ENCODE data around the gene SSUH2. TPM values are rescaled to one million over a fixed set of nuclear protein-coding genes. Genes with fewer than 3 reads are reported as not detected.
A peak's percentile ranks its signal among the peaks of the same experiment; 100 is the strongest.

Gene SSUH2
- total and polyA plus RNA-seq, 4 donors, result 0.07 to 3.4 (median 0.34) TPM

DNA sequence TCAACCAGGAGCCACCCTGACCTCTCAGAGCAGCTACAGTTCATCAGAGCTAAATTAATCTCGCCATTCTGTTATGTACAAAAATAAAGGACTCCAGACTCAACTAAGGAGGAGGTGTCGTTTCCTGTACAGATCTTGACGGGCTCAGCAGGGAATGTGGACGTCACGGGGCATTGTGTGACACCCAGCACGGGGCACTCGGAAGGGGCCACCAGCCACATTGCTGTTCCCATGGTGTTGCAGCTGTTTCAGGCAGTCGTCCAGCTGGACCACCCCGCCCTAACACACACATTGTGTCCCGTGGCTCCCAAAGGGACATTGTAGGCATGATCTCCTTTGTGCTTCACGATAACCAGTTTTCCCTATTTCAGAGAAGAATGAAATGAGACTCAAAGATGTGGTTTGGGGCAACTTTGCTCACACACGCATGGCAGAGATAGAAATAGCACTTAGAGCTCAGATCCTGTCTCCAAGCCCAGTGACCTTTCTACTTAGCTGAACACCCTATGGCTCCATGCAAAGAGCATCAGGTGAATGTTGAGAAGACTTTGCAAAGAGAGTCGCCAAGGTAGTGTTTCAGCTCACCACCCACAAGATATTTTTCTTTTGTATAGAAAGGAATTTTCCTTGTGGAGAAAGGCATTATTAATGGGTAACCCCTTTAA is 5.5 kb downstream of the SSUH2 start:
- peaks cover 0 to 3% (median 0%) of the 10 kb centered on the region in 5 donors for H3K4me1 ChIP-seq (ENCODE audit: control insufficient read depth in 5 of 5, insufficient read depth in 5 of 5, low read length in 5 of 5)
- peaks cover 0 to 8% (median 0%) of the 10 kb centered on the region in 4 donors for H3K9me3 ChIP-seq (ENCODE audit: control insufficient read depth in 4 of 4, insufficient read depth in 3 of 4, low read length in 3 of 4)
- H3K27ac ChIP-seq (ENCODE audit: low read depth in 1 of 2, low read length in 1 of 2), result no peak overlapping the region
- ATAC-seq (ENCODE audit: insufficient read depth, low FRiP score) (no peak), DNase-seq (peak; percentile 63 to 71 (median 70))
- no peaks in the 10 kb centered on the region for H3K27me3 ChIP-seq (ENCODE audit: control insufficient read depth in 3 of 3, insufficient read depth in 3 of 3, low read length in 2 of 3)
- 66 to 76% methylated on average over 13 of the region's 13 CpGs for WGBS, 2 donors
- TF ChIP-seq, protein P1, sequence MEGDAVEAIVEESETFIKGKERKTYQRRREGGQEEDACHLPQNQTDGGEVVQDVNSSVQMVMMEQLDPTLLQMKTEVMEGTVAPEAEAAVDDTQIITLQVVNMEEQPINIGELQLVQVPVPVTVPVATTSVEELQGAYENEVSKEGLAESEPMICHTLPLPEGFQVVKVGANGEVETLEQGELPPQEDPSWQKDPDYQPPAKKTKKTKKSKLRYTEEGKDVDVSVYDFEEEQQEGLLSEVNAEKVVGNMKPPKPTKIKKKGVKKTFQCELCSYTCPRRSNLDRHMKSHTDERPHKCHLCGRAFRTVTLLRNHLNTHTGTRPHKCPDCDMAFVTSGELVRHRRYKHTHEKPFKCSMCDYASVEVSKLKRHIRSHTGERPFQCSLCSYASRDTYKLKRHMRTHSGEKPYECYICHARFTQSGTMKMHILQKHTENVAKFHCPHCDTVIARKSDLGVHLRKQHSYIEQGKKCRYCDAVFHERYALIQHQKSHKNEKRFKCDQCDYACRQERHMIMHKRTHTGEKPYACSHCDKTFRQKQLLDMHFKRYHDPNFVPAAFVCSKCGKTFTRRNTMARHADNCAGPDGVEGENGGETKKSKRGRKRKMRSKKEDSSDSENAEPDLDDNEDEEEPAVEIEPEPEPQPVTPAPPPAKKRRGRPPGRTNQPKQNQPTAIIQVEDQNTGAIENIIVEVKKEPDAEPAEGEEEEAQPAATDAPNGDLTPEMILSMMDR (IDR thresholded peaks at IDR 0.05; ENCODE audit: control extremely low read depth, extremely low read depth), result no peak
- no peak overlapping the region for H3K9ac ChIP-seq (ENCODE audit: insufficient read depth in 1 of 2, low read length in 2 of 2)
- no peaks in the 10 kb centered on the region for H3K36me3 ChIP-seq (ENCODE audit: control insufficient read depth in 4 of 4, insufficient read depth in 4 of 4, low read length in 4 of 4)
- H3K4me3 ChIP-seq, result no peak overlapping the region

DNA sequence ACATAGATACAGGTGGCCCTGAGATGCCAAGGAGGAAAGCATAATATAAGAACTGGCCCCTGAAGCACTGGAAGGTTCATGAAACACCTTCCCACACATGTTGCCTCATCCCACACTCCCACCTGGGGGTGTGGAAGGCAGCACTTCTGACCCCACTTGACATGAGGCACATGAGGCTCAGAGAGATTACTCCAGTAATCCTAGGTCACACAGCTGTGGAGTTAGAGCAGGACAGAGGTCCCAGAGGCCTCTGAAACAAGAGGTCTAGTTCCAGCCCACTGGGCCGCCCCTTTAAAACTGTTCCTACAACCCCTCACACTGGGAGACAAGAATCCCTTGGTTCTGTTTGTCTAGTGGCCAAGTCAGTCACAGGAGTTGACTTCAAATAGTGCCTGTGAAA is 7.2 kb downstream of the SSUH2 start:
- ATAC-seq (ENCODE audit: insufficient read depth, low FRiP score) (no peak), DNase-seq (no peak)
- Histone ChIP-seq H3K9me3 (ENCODE audit: control insufficient read depth in 4 of 4, insufficient read depth in 3 of 4, low read length in 3 of 4) (peaks cover 0 to 8% (median 0%) of the 10 kb centered on the region in 4 donors), H3K36me3 (ENCODE audit: control insufficient read depth in 4 of 4, insufficient read depth in 4 of 4, low read length in 4 of 4) (no peaks in the 10 kb centered on the region), H3K27me3 (ENCODE audit: control insufficient read depth in 3 of 3, insufficient read depth in 3 of 3, low read length in 2 of 3) (no peaks in the 10 kb centered on the region), H3K9ac (ENCODE audit: insufficient read depth in 1 of 2, low read length in 2 of 2) (no peak overlapping the region), H3K4me1 (ENCODE audit: control insufficient read depth in 5 of 5, insufficient read depth in 5 of 5, low read length in 5 of 5) (peaks cover 0 to 3% (median 0%) of the 10 kb centered on the region in 5 donors), H3K4me3 (no peak overlapping the region), H3K27ac (ENCODE audit: low read depth in 1 of 2, low read length in 1 of 2) (no peak overlapping the region)
- WGBS, 2 donors, result 100% methylated on average over 1 of the region's 1 CpG
- TF ChIP-seq, protein P1 (IDR thresholded peaks at IDR 0.05; ENCODE audit: control extremely low read depth, extremely low read depth), result no peak

DNA sequence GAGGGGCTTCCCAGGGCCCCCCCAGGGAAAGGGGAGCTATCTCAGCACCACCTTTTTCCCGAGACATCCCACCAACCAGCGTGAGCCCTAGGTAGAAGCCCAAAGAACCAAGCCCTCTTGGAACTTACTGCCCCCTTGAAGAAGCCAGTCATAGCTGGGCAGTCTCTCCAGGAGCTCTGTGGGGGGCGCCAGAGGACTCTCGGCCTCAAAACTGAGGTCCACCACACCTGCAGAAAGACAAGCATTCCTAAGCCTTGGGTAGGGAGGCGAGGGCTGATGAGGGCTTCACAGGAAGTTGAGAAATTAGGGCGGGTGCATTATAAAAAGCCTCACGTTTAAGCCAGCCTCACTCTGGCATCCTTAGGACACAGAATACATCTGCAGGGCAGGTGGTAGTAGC is 9.0 kb downstream of the SSUH2 start:
- Histone ChIP-seq H3K27me3 (ENCODE audit: control insufficient read depth in 3 of 3, insufficient read depth in 3 of 3, low read length in 2 of 3) (no peaks in the 10 kb centered on the region), H3K9ac (ENCODE audit: insufficient read depth in 1 of 2, low read length in 2 of 2) (no peak overlapping the region), H3K27ac (ENCODE audit: low read depth in 1 of 2, low read length in 1 of 2) (no peak overlapping the region), H3K4me3 (no peak overlapping the region), H3K36me3 (ENCODE audit: control insufficient read depth in 4 of 4, insufficient read depth in 4 of 4, low read length in 4 of 4) (no peaks in the 10 kb centered on the region), H3K9me3 (ENCODE audit: control insufficient read depth in 4 of 4, insufficient read depth in 3 of 4, low read length in 3 of 4) (peaks cover 0 to 8% (median 0%) of the 10 kb centered on the region in 4 donors), H3K4me1 (ENCODE audit: control insufficient read depth in 5 of 5, insufficient read depth in 5 of 5, low read length in 5 of 5) (peaks cover 0 to 9% (median 0%) of the 10 kb centered on the region in 5 donors)
- DNase-seq (no peak), ATAC-seq (ENCODE audit: insufficient read depth, low FRiP score) (no peak)
- 79 to 81% methylated on average over 7 of the region's 7 CpGs for WGBS, 2 donors
- TF ChIP-seq, protein P1 (IDR thresholded peaks at IDR 0.05; ENCODE audit: control extremely low read depth, extremely low read depth), result no peak

Measured in lung (tissue), 12 donors.